A673 (cell line): ENCODE data around the gene SGPL1. TPM values are rescaled to one million over a fixed set of nuclear protein-coding genes. Genes with fewer than 3 reads are reported as not detected.

ENCODE experiments used
- BruUV-seq: library from RNA; stranded (reverse); fragments of 400-500 nt; replicated peaks from 2 replicates; lab custom pipeline; 2021; lab: Mats Ljungman, UMichigan
- CTCF ChIA-PET: fragments of 300-600 bp; sonication (Branson Sonifier 250); formaldehyde crosslinking; loops from one replicate; lab custom pipeline; 2022; ENCODE audit warnings: antibody characterized with exemption; lab: Charles Lee
- POLR2A ChIA-PET: fragments of 300-600 bp; sonication (Branson Sonifier 250); formaldehyde crosslinking; loops from one replicate; lab custom pipeline; 2022; ENCODE audit warnings: antibody characterized with exemption; ENCODE audit not compliant: low non-redundant PET; lab: Charles Lee
- DNase-seq: peaks from one replicate; pipeline ENCODE4 v3.0.0-alpha.2; 2015; ENCODE audit warnings: low spot score
- H3K27ac ChIP-seq: fragments of 200-600 bp; sonication (generic); 2 replicates; pipeline ENCODE4 v1.5.1; 2016; ENCODE audit warnings: mixed run types, low read depth, mild to moderate bottlenecking, mixed read lengths, antibody characterized with exemption, low read length; ENCODE audit not compliant: poor library complexity, severe bottlenecking
- H3K27me3 ChIP-seq: fragments of 200-600 bp; sonication (generic); replicated peaks from 2 replicates; pipeline ENCODE4 v1.6.1; 2017; ENCODE audit warnings: mixed run types, low read depth, mild to moderate bottlenecking, mixed read lengths, antibody characterized with exemption, low read length; ENCODE audit not compliant: insufficient read depth, poor library complexity
- H3K36me3 ChIP-seq: fragments of 200-600 bp; sonication (generic); 2 replicates; pipeline ENCODE4 v1.6.1; 2016; ENCODE audit warnings: mixed run types, mild to moderate bottlenecking, mixed read lengths, antibody characterized with exemption, low read length; ENCODE audit not compliant: insufficient read depth, poor library complexity, severe bottlenecking
- H3K4me1 ChIP-seq: fragments of 200-600 bp; sonication (generic); 2 replicates; pipeline ENCODE4 v1.6.1; 2017; ENCODE audit warnings: mixed run types, mild to moderate bottlenecking, mixed read lengths, antibody characterized with exemption, low read length; ENCODE audit not compliant: insufficient read depth, poor library complexity, severe bottlenecking
- H3K4me3 ChIP-seq: fragments of 200-600 bp; sonication (generic); 2 replicates; pipeline ENCODE4 v1.5.1; 2016; ENCODE audit warnings: low read depth, mixed run types, mild to moderate bottlenecking, mixed read lengths, low read length; ENCODE audit not compliant: poor library complexity, severe bottlenecking
- H3K9me3 ChIP-seq: fragments of 200-600 bp; sonication (generic); 2 replicates; pipeline ENCODE4 v1.6.1; 2016; ENCODE audit warnings: mixed run types, low read depth, mild to moderate bottlenecking, mixed read lengths, antibody characterized with exemption, low read length; ENCODE audit not compliant: poor library complexity, severe bottlenecking
- CTCF ChIP-seq: fragments of 300-800, 200-600 bp; sonication (generic); conservative IDR thresholded peaks from 2 replicates; pipeline ENCODE4 v1.5.1; 2017; ENCODE audit warnings: low read depth, mild to moderate bottlenecking, antibody characterized with exemption, low read length, moderate library complexity, mixed read lengths
- EZH2 ChIP-seq: fragments of 200-600 bp; sonication (generic); IDR thresholded peaks from 2 replicates; pipeline ENCODE4 v1.6.1; 2017; ENCODE audit warnings: borderline replicate concordance, low read depth, mild to moderate bottlenecking, mixed read lengths, antibody characterized with exemption, low read length; ENCODE audit not compliant: poor library complexity, severe bottlenecking
- intact Hi-C: fragments of 100-400 bp; cut with micrococcal nuclease; formaldehyde crosslinking; loops from one replicate; pipeline ENCODE4 v1.10.0; 2022; ENCODE audit not compliant: unreplicated experiment
- total RNA-seq: library from RNA; stranded (reverse); gene quantifications from 2 replicates; pipeline ENCODE4 v1.2.3, GENCODE V29; 2021

The SGPL1 gene
- total RNA-seq, 1 experiment from 2014 or later = 48.6 TPM

GRCh38 chr10:70784471-70784870 is 31.3 kb upstream of the SGPL1 start:
- Histone ChIP-seq H3K9me3 (no peaks in the 10 kb centered on the region), H3K27me3 (no peaks in the 10 kb centered on the region), H3K36me3 (no peaks in the 10 kb centered on the region), H3K4me3 (no peak overlapping the region), H3K4me1 (no peaks in the 10 kb centered on the region), H3K27ac (no peak overlapping the region)
- intact Hi-C loops = no loop called here
- TF ChIP-seq CTCF = no peak
- no peak for TF ChIP-seq EZH2
- POLR2A ChIA-PET = no interaction called here
- CTCF ChIA-PET = no interaction called here
- BruUV-seq = no TSS peak
- no peak for DNase-seq

GRCh38 chr10:70785190-70785589 is 30.6 kb upstream of the SGPL1 start, which contains the start of gene TBATA:
Gene TBATA, minus strand, starts transcription at chr10:70785377. Its CDS starts 1,998 bp downstream, at chr10:70783379.
- no peak for DNase-seq

GRCh38 chr10:70786799-70787415 is 28.8 kb upstream of the SGPL1 start:
- H3K36me3 ChIP-seq = no peaks in the 10 kb centered on the region
- no peaks in the 10 kb centered on the region for H3K4me1 ChIP-seq
- no peak overlapping the region for H3K4me3 ChIP-seq
- no peak for DNase-seq
- peaks cover 7% of the 10 kb centered on the region for H3K27me3 ChIP-seq
- BruUV-seq = no TSS peak
- TF ChIP-seq CTCF = no peak
- TF ChIP-seq EZH2 = no peak
- ChIA-PET CTCF (no interaction called here), POLR2A (no interaction called here)
- intact Hi-C loops = no loop called here
- H3K27ac ChIP-seq = no peak overlapping the region
- no peaks in the 10 kb centered on the region for H3K9me3 ChIP-seq

More at GRCh38 chr10:70785190-70785589, 30.6 kb upstream of the SGPL1 start, which contains the start of gene TBATA:
- H3K4me1 ChIP-seq = no peaks in the 10 kb centered on the region
- H3K9me3 ChIP-seq = no peaks in the 10 kb centered on the region
- H3K36me3 ChIP-seq = no peaks in the 10 kb centered on the region
- no peak within 1 kb of the TSS for H3K4me3 ChIP-seq
- no TSS peak for BruUV-seq
- intact Hi-C loops = no loop called here
- no peak for TF ChIP-seq CTCF
- TF ChIP-seq EZH2 = no peak
- ChIA-PET CTCF (no interaction called here), POLR2A (no interaction called here)
- no peaks in the 10 kb centered on the region for H3K27me3 ChIP-seq
- H3K27ac ChIP-seq = no peak within 1 kb of the TSS
